Activated CD8-positive, alpha-beta T cell treated with anti-CD3 and anti-CD28 coated beads, Interleukin-2, amount 10 ng/mL, durations not matched to agents 7 days and 5 days (primary cell): ENCODE results near the gene GABRB1. TPM values are rescaled to one million over a fixed set of nuclear protein-coding genes. Genes with fewer than 3 reads are reported as not detected.

Experiments
- ATAC-seq: fragments of 150-1000 bp; cut with Tn5 transposase; one replicate; pipeline ENCODE4 v1.10.0; 2021; ENCODE audit warnings: moderate library complexity
- CTCF ChIA-PET: fragments of 350-600 bp; sonication (Branson Sonifier 250); formaldehyde crosslinking; loops from one replicate; lab custom pipeline; 2021; ENCODE audit warnings: antibody characterized with exemption; lab: Charles Lee
- POLR2A ChIA-PET: fragments of 350-600 bp; sonication (Branson Sonifier 250); formaldehyde crosslinking; loops from one replicate; lab custom pipeline; 2021; ENCODE audit warnings: antibody characterized with exemption; lab: Charles Lee
- DNase-seq: peaks from one replicate; pipeline ENCODE4 v3.0.0-alpha.2; 2020
- H3K27ac Mint-ChIP-seq: one replicate; pipeline ENCODE4 v1.8.0; 2021; ENCODE audit warnings: mild to moderate bottlenecking, mixed read lengths
- H3K27me3 Mint-ChIP-seq: one replicate; pipeline ENCODE4 v1.8.0; 2021; ENCODE audit warnings: low read depth, mixed read lengths
- H3K36me3 Mint-ChIP-seq: one replicate; pipeline ENCODE4 v1.8.0; 2021; ENCODE audit warnings: low read depth, mixed read lengths
- H3K4me1 Mint-ChIP-seq: one replicate; pipeline ENCODE4 v1.8.0; 2021; ENCODE audit warnings: low read depth, mixed read lengths
- H3K4me3 Mint-ChIP-seq: one replicate; pipeline ENCODE4 v1.8.0; 2021; ENCODE audit warnings: mild to moderate bottlenecking, mixed read lengths
- H3K9me3 Mint-ChIP-seq: one replicate; pipeline ENCODE4 v1.8.0; 2022; ENCODE audit warnings: mixed read lengths; ENCODE audit not compliant: insufficient read depth
- total RNA-seq, 2 experiments: library from RNA; stranded (reverse); gene quantifications; one replicate each; pipeline ENCODE4 v1.2.3, GENCODE V29; 2021

The GABRB1 gene
- total RNA-seq, 2 experiments from 2014 or later = not detected

DNA sequence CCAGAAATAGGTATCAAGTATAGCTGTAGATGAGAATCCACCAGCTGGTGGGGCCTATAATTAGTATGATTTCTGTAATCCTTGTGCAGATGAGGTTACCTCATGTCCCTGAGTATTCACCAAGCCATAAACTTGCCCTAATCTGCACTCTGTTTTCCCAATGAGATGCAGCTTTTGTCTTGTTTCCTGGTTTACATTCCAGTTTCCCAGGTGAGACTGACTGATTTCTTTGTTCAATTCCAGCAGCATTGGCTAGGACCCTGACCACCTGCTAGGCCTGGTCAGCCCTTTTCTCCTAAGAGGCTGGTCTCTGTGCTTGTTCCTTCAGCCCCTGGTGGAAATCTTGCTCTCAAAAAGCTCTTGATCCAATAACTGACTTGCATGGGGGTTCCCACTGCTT, 44.6 kb downstream of the GABRB1 start:
- Mint-ChIP-seq H3K4me1 (no peaks in the 10 kb centered on the region), H3K27me3 (no peaks in the 10 kb centered on the region), H3K36me3 (no peaks in the 10 kb centered on the region), H3K9me3 (no peaks in the 10 kb centered on the region), H3K27ac (no peak overlapping the region), H3K4me3 (no peak overlapping the region)
- CTCF ChIA-PET = no interaction called here
- ATAC-seq (no peak), DNase-seq (no peak)
- POLR2A ChIA-PET = no interaction called here

- CTCF ChIA-PET = interaction anchor here (1.3 kb wide), 1 partner anchor 39 kb away, joined by 3 read pairs; no protein-coding TSS in a partner anchor
- POLR2A ChIA-PET = no interaction called here
- no peaks in the 10 kb centered on the region for H3K36me3 Mint-ChIP-seq
- no peak for ATAC-seq
- no peaks in the 10 kb centered on the region for H3K9me3 Mint-ChIP-seq
- H3K27me3 Mint-ChIP-seq = no peaks in the 10 kb centered on the region
- H3K27ac Mint-ChIP-seq = no peak overlapping the region
- no peak for DNase-seq
- H3K4me1 Mint-ChIP-seq = no peaks in the 10 kb centered on the region
- no peak overlapping the region for H3K4me3 Mint-ChIP-seq
Observed at GRCh38 chr4:47084111-47084510, 52.7 kb downstream of the GABRB1 start.

GRCh38 chr4:47084795-47085194, 53.4 kb downstream of the GABRB1 start:
- H3K4me3 Mint-ChIP-seq = no peak overlapping the region
- ChIA-PET POLR2A (no interaction called here), CTCF (interaction anchor here (1.3 kb wide), 1 partner anchor 38 kb away, joined by 3 read pairs; no protein-coding TSS in a partner anchor)
- no peaks in the 10 kb centered on the region for H3K4me1 Mint-ChIP-seq
- H3K9me3 Mint-ChIP-seq = no peaks in the 10 kb centered on the region
- no peak overlapping the region for H3K27ac Mint-ChIP-seq
- DNase-seq = no peak
- no peak for ATAC-seq
- no peaks in the 10 kb centered on the region for H3K36me3 Mint-ChIP-seq
- no peaks in the 10 kb centered on the region for H3K27me3 Mint-ChIP-seq

DNA sequence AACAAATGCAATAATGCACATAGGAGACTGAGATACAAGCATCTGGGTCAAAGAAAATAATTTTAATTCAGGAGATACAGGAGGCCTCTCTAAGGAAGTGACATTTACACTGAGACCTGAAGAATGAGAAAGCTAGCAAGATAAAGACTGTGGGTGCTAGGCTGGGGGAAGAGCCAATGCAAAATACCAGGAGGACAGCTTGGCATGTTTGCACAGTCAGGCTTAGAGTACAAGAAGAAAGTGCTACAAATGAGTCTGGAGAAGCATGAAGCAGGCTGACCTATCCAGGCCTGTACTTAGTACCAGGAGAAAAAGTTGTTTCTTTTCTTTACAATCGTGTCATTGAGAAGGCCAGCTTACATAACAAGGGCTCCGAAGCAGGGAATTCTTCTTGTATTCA, 56.9 kb downstream of the GABRB1 start:
- Mint-ChIP-seq H3K9me3 (no peaks in the 10 kb centered on the region), H3K27ac (no peak overlapping the region), H3K4me3 (no peak overlapping the region), H3K36me3 (no peaks in the 10 kb centered on the region), H3K4me1 (no peaks in the 10 kb centered on the region), H3K27me3 (no peaks in the 10 kb centered on the region)
- DNase-seq = no peak
- POLR2A ChIA-PET = no interaction called here
- CTCF ChIA-PET = no interaction called here
- no peak for ATAC-seq

DNA sequence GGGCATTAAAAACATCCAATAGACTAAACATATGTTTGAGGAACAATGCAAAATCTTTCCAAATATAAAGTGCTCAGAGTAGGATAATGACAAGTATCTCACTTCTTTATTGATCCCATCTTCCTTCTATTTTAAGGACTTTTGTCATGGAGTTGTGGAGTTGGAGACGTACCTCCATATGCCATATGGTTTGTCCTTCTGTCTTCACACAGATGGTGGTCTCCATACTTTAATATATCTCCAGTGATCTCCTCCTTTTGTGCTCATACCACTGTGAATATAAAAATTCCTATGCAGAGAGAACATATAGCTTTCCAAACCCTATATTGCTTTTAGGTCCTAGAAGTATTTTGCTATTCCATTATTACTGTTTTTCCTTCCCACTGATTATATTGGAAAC, 64.5 kb downstream of the GABRB1 start:
- Mint-ChIP-seq H3K36me3 (no peaks in the 10 kb centered on the region), H3K4me1 (no peaks in the 10 kb centered on the region), H3K27me3 (no peaks in the 10 kb centered on the region), H3K4me3 (no peak overlapping the region), H3K9me3 (no peaks in the 10 kb centered on the region), H3K27ac (no peak overlapping the region)
- ChIA-PET POLR2A (no interaction called here), CTCF (no interaction called here)
- ATAC-seq (no peak), DNase-seq (no peak)

GRCh38 chr4:47101453-47101852, 70.1 kb downstream of the GABRB1 start:
- no peak overlapping the region for H3K4me3 Mint-ChIP-seq
- CTCF ChIA-PET = interaction anchor here (1.1 kb wide), 1 partner anchor 21 kb away, joined by 4 read pairs; no protein-coding TSS in a partner anchor
- H3K27ac Mint-ChIP-seq = no peak overlapping the region
- POLR2A ChIA-PET = no interaction called here
- H3K27me3 Mint-ChIP-seq = no peaks in the 10 kb centered on the region
- H3K4me1 Mint-ChIP-seq = no peaks in the 10 kb centered on the region
- no peaks in the 10 kb centered on the region for H3K36me3 Mint-ChIP-seq
- ATAC-seq (no peak), DNase-seq (no peak)
- H3K9me3 Mint-ChIP-seq = no peaks in the 10 kb centered on the region

DNA sequence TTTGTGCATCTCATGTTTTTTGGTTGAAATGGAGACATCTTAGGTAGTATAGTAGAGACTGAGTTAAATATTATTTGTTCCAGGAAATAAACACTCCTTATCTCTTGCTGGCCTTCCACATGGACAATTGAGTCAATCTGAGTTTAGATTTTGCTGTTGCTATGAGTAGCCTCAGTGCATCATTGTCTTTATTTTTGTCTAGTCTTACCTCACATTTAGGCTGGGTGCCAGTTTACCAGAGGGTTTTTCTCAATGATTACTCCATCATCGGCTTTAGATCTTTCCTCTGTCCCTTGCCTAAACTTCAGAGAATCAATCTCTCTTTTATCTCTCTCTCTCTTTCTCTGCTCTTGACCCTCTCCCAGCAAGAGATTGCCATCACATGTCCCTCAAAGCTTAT, 73.6 kb downstream of the GABRB1 start:
- no peaks in the 10 kb centered on the region for H3K4me1 Mint-ChIP-seq
- CTCF ChIA-PET = no interaction called here
- DNase-seq = no peak
- POLR2A ChIA-PET = no interaction called here
- no peak for ATAC-seq
- H3K9me3 Mint-ChIP-seq = no peaks in the 10 kb centered on the region
- no peaks in the 10 kb centered on the region for H3K27me3 Mint-ChIP-seq
- no peak overlapping the region for H3K27ac Mint-ChIP-seq
- no peaks in the 10 kb centered on the region for H3K36me3 Mint-ChIP-seq
- no peak overlapping the region for H3K4me3 Mint-ChIP-seq

GRCh38 chr4:47106561-47106960, 75.2 kb downstream of the GABRB1 start:
- ATAC-seq = no peak
- Mint-ChIP-seq H3K4me3 (no peak overlapping the region), H3K36me3 (no peaks in the 10 kb centered on the region), H3K9me3 (no peaks in the 10 kb centered on the region), H3K4me1 (no peaks in the 10 kb centered on the region), H3K27ac (no peak overlapping the region), H3K27me3 (no peaks in the 10 kb centered on the region)
- POLR2A ChIA-PET = no interaction called here
- no peak for DNase-seq
- CTCF ChIA-PET = interaction anchor here (0.8 to 0.9 kb wide), 2 partner anchors 8 to 16 kb away, joined by 4 to 6 read pairs; no protein-coding TSS in a partner anchor

DNA sequence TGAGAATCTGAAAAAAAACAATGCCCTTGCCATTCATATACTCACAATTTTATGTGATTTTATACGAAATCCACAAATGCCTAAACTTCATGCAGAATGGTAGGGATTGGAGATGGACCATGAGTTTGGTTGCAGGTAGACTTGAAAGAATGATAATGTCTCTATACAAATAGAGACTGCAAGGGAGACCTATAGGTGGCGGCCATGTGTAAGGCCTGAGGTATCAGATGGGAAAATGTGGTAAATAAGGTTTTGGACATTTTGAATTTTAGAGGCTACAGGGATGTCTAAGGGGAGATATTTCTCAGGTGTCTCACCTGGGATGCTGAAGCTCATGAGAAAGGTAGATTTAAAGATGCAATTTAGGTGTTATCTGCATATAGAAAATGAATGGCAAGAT, 78.0 kb downstream of the GABRB1 start:
- POLR2A ChIA-PET = no interaction called here
- no peaks in the 10 kb centered on the region for H3K36me3 Mint-ChIP-seq
- CTCF ChIA-PET = interaction anchor here (4.4 kb wide), 1 partner anchor 13 kb away, joined by 18 read pairs; no protein-coding TSS in a partner anchor
- ATAC-seq (no peak), DNase-seq (no peak)
- H3K9me3 Mint-ChIP-seq = no peaks in the 10 kb centered on the region
- no peak overlapping the region for H3K4me3 Mint-ChIP-seq
- H3K27me3 Mint-ChIP-seq = no peaks in the 10 kb centered on the region
- H3K4me1 Mint-ChIP-seq = no peaks in the 10 kb centered on the region
- H3K27ac Mint-ChIP-seq = no peak overlapping the region

DNA sequence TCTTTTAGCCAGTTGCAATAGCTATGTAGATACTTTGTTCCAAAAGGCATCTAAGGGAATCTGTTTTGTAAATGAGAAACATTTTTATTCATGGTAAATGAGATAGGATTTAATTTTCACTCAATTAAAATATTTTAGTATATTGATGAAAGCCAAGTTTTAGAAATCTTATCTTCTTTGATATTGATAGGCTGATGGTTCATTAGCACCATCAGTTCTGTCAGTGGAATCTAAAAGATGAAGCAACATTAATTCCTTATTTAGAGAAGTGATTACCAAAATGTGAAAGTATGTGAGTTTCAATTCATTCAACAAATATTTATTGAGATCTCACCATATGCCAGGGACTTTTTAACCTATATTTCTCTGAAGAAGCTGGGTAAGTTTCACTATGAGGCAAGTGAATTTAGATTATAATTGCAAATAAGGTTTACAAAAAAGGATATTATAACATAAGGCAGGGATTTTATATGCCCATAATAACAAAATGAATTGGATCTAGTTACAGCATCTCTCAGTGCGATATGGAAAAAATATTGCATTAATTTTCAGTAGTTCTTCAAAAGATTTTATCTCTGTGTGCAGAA, 79.3 kb downstream of the GABRB1 start:
- Mint-ChIP-seq H3K27ac (no peak overlapping the region), H3K4me1 (no peaks in the 10 kb centered on the region), H3K9me3 (no peaks in the 10 kb centered on the region), H3K27me3 (no peaks in the 10 kb centered on the region), H3K36me3 (no peaks in the 10 kb centered on the region), H3K4me3 (no peak overlapping the region)
- POLR2A ChIA-PET = no interaction called here
- CTCF ChIA-PET = interaction anchor here (4.4 kb wide), 1 partner anchor 12 kb away, joined by 18 read pairs; no protein-coding TSS in a partner anchor
- DNase-seq = no peak
- ATAC-seq = no peak

DNA sequence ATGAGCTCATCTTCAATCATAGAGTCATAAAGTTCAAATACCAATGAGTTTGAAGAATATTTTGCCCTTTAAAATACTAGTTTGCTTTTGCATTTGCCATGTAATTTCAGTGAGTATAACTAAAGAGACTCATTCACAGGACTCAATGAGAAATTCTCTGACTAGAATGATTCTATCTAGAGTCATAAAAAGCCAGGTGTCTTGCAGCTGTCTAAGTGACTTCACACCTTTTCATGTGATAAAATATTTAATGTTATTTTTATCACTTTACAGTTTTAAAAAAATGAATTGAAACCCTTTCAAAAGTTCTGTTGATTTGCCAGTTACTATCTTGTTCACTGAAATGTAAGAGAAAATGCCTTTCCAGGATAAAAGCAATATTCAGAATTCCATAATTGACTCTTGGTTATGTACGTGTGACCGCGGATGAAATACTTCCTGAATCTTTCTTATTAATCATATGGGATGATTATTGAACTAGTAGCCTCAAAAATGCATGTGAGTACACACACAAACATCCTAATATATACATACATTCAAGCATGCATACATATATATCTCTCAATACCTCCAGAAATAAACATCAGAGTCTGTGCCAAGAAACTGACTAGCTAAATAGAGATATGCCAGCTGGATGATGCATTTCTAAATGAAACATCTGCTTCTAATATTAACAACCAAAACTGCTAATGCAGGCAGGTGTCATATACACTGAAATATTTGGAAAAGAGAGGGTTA, 87.0 kb downstream of the GABRB1 start:
- ATAC-seq (no peak), DNase-seq (no peak)
- H3K27ac Mint-ChIP-seq = no peak overlapping the region
- H3K27me3 Mint-ChIP-seq = peaks cover 6% of the 10 kb centered on the region
- no peaks in the 10 kb centered on the region for H3K36me3 Mint-ChIP-seq
- no peaks in the 10 kb centered on the region for H3K4me1 Mint-ChIP-seq
- H3K4me3 Mint-ChIP-seq = no peak overlapping the region
- no peaks in the 10 kb centered on the region for H3K9me3 Mint-ChIP-seq
- ChIA-PET CTCF (no interaction called here), POLR2A (no interaction called here)

GRCh38 chr4:47120783-47121182, 89.4 kb downstream of the GABRB1 start:
- POLR2A ChIA-PET = no interaction called here
- CTCF ChIA-PET = interaction anchor here (1.5 kb wide), 1 partner anchor 274 kb away, joined by 3 read pairs; no protein-coding TSS in a partner anchor
- Mint-ChIP-seq H3K4me1 (no peaks in the 10 kb centered on the region), H3K27me3 (peaks cover 6% of the 10 kb centered on the region), H3K4me3 (no peak overlapping the region), H3K9me3 (no peaks in the 10 kb centered on the region), H3K36me3 (no peaks in the 10 kb centered on the region), H3K27ac (no peak overlapping the region)
- DNase-seq = no peak
- ATAC-seq = no peak
